NCI-H526 treated with DMSO at 0.1 percent for 48 hours (cell line): Measurements from ENCODE around the gene AATK.

ENCODE experiments used
- DNase-seq: peaks from one replicate; lab custom pipeline; 2025; lab: John Stamatoyannopoulos, UW

The AATK gene

GRCh38 chr17:81071761-81072741 lies 94.0 kb downstream of the AATK start:
- DNase-seq: no peak

GRCh38 chr17:81070541-81071246 lies 95.3 kb downstream of the AATK start:
- DNase-seq: no peak

GRCh38 chr17:81069135-81069645 lies 96.8 kb downstream of the AATK start:
- DNase-seq: no peak

GRCh38 chr17:81068411-81069134 lies 97.4 kb downstream of the AATK start:
- DNase-seq: no peak

GRCh38 chr17:81067391-81067811 lies 98.6 kb downstream of the AATK start:
- DNase-seq: no peak
